HG02973 (cell line): ENCODE data around the gene NACC2.

ENCODE experiments used
- ATAC-seq: cut with Tn5 transposase; IDR thresholded peaks from one replicate; pipeline ENCODE4 v1.9.1; 2021; ENCODE audit warnings: moderate library complexity; ENCODE audit not compliant: unreplicated experiment

NACC2 gene

DNA sequence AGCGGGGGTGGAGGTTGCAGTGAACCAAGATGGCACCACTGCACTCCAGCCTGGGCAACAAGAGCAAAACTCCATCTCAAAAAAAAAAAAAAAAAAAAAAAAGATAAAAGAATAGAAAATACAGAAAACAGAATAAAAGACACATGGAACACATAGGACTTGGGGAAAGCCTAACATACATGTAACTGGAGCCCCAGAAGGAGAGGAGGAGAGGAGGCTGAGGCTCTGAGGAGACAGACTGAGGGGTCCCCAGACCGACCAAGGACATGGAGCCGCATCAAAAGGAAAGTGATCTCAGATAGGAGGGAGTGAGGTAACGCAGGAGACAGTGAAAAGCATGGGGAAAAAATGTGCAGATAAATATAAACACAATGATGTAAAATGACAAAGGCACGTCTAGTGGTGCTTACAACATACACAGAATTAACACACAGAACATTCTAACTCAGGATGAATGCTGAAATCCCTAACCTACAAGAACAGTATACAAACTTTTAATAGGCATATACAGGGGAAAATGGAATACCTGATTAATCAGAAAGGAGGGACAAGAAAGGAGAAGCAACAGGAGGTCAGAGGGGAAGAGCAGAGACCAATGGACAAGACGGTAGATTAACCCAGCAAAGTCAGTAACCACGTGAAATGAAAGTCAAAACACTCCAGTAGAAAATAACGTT is 68.7 kb downstream of the NACC2 start:
- ATAC-seq: no peak

GRCh38 chr9:136025481-136025880 is 69.6 kb downstream of the NACC2 start:
- ATAC-seq: no peak

DNA sequence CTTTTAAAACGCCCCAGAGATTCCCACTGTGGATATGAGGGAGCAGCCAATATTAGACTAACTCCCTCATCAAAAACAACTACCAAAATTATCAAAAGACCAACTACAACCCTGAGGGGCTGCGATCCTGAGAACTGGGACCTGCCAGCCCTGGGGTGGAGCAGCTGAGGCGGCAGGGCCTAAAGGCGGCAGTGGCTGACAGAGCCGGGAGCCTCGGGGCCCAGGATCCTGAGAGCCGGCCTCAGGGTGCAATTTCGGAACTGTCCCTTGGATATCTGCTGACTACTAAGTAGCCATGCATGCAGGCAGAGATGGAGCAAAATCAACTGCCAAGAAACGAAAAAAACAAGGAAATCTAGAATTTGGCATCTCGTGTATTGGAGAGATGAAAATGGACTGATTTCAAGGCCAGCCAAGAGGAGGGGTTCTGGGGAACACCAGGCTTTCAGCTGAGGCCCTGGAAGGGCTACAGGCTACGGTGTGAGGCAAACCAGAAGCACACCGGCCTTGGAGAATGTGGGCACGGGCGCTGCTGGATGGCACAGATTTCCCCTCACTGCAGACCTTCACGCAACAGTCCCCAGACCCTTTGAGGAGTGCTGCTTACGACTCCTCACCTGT is 70.3 kb downstream of the NACC2 start:
- ATAC-seq: no peak

DNA sequence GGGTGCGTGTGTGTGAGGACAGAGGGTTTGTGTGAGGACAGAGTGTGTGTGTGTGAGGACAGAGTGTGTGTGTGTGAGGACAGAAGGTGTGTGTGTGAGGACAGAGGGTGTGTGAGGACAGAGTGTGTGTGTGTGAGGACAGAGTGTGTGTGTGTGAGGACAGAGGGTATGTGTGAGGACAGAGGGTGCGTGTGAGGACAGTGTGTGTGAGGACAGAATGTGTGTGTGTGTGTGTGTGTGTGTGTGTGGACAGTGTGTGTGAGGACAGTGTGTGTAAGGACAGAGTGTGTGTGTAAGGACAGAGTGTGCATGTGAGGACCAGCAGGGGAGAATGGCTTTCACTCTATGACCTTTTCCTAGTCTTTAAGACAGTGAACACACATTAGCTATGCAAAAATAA is 70.8 kb downstream of the NACC2 start:
- no peak for ATAC-seq

DNA sequence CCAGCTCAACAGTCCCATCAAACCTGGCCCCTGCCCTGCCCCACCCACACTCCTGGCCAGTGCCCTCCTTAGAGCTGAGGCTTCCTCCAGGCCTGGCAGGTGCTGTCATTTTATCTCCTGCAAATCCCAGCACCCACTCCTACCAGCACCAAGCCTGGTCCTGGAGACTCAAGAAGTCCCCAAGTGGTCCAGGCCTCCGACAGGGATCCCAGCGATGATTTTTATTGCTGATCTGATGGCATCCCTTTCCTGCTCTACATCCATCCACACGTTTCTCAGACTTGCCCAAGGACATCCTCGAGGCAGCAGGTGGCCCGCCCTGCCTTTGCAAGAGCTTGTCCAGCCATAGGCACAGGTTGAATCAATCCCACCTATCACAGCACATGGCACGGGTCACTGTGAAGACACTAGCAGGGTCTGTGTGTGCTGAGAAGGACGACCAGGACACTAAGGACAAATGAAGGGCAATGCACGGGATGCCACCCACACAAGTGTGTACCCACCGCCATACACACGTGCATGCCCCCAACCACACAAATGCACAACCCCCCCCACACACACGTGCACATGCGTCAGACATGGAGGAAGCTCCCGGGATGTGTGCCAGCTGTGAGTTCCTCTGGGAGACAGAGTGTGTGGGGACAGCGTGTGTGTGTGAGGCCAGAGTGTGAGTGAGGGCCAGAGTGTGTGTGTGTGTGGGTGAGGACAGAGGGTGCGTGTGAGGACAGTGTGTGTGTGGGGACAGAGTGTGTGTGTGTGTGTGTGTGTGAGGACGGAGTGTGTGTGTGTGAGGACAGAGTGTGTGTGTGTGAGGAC is 71.5 kb downstream of the NACC2 start:
- no peak for ATAC-seq

- no peak for ATAC-seq
Measured at GRCh38 chr9:136022731-136023409, 72.2 kb downstream of the NACC2 start.

DNA sequence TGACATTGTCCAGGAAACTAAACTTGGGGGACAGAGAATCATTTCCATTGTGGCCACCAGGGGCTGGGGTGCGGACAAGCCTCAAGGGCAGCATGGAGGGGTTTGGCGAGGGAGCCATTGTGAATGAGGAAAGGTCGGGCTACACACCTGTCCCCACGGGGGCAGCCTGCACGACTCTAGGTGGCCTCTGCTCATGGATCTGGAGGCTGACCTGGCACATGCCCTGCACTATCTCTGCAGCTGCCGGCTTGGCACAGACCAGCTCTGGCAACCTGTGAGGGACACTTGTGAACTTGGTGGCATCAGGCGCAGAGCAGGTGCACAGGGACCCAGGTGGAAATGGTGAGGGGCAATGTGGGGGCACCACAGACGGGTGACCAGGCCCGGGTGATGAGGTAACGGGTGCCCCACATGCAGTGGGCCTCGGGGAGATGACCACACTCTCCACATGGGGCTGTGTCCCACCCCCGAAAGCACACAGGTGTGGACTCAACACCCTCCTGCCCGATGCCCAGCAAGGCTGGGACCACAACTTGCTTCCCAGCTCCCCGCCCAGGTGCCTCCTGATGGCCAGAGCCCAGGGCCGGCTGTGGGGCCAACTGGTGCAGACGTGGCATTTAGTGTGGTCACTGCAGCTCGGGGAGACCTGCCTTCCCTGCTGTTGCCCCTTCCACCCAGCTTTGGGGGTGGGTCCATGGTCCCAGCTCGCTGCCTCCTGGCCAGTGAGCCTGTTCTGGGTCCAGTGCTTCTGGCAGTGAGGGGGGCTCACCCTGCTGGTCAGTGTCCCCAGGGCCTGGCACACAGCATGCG is 73.0 kb downstream of the NACC2 start:
- ATAC-seq: no peak

- no peak for ATAC-seq
Measured at GRCh38 chr9:136021171-136021871, 73.8 kb downstream of the NACC2 start.

DNA sequence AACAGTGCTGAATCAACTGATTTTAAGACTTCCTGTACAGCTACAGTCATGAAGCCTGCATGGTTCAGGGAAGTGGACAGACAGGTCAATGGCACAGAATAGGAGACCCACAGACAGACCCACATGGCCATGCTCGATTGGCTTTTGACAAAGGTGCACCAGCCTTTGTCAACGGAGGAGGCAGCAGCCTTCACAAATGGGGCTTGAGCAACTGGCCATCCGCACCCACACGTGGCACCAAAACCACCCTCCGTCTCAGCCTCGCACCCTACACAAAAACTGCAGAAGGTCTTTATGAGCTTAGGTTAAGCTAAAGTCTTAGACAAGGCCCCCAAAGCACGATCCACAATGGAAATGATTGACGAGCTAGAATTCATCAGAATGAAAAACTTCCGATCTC is 74.4 kb downstream of the NACC2 start:
- ATAC-seq: no peak

DNA sequence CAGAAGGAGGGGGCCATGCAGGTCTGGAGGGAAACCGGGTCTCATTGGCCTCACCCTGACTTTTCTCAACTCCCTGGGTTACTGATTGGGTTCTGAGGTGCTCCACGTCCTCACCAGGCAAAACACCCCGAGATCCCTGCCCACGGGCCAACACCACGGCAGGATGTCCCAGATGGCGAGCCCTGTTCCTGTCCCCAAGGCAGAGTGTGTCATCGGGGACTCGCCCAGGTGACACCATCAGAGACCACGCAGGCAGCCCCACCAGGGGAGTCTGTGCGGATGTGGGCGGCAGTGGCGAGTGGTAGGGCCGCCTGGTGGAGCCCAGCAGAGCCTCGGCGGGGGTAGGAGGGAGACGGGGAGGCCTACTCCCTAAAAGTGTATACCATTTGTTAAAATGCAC is 74.9 kb downstream of the NACC2 start:
- ATAC-seq: no peak

DNA sequence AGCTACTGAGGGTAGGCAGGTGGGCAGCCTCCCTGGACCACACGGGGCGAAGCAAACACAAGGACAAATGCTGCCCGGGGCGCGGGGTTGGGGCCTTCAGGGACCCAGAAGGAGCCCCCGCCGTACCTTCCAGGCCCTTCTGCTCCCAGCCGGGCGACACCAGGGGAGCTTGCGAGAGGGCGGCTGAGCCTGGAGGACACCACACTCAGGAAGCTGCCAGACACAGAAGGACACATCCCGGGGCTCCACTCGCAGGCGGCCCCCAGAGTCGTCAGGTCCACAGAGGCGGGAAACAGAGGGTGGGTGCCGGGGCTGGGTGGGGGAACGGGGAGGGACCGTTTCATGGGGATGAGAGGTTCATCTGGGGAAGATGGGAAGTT is 75.4 kb downstream of the NACC2 start:
- no peak for ATAC-seq

DNA sequence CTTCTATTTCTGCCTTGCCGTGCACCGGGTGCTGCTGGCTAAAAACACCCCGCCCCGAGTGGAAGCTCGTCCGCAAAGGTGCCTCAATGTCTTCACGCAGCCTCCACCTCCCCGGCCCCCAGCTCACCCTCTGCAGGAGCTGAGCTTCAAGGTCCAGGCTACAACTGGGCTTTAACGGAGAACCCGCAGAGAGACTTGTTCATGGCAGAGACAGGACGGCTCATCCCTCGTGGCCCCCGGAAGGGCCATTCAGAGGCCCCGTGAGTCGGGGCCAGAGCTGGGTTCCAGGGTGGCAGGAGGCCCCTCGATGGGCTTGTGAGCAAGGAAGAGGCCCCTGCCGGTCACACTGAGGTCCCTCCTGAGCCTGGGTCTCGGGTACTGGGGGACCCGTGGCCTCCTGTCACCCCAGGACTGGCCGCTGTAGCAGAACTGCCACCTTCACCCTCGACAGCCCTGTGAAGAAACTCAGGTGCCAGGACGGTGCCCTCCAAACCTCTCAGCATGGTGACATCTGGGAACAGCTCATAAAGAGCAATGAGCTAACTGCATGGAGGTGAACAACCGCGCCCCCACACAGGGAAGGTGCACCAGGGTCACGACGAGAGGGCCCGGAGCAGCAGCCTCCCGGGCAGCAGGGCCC is 75.9 kb downstream of the NACC2 start:
- ATAC-seq: no peak

DNA sequence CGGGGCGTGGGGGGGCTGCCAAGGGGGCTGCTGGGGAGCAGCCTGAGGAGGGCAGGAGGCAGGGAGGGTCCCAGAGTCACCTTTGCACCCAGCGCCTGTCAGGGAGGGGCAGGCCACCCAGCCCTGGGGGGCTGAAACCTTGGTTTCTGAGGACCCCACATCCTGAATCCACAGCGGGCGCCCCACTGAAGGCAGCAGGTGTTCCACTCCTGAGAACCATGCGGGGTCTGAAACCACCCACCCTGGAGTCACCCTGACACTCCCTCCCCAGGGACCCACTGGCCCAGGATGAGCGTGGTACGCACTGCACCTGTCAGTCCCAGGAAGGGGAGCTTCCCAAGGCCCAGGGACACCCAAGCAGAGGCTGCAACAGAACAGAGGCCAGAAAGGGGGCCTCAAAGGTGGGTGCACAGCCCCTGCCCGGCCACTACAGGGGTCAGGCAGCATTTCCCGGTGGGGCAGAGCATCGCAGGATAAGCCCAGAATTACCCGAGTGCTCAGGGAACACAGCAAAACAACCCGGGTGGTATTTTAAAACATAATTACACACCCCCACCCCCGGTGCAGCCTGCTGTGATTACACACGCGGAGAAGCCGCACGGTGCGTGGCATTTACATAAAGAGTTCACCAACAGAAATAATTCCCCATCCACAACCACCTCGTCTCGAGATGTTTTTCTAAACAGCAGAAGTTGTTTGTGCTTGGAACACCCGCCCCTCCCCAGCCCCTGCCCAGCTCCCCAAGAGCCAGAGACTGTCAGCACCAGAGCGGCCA is 76.6 kb downstream of the NACC2 start:
- ATAC-seq: no peak

DNA sequence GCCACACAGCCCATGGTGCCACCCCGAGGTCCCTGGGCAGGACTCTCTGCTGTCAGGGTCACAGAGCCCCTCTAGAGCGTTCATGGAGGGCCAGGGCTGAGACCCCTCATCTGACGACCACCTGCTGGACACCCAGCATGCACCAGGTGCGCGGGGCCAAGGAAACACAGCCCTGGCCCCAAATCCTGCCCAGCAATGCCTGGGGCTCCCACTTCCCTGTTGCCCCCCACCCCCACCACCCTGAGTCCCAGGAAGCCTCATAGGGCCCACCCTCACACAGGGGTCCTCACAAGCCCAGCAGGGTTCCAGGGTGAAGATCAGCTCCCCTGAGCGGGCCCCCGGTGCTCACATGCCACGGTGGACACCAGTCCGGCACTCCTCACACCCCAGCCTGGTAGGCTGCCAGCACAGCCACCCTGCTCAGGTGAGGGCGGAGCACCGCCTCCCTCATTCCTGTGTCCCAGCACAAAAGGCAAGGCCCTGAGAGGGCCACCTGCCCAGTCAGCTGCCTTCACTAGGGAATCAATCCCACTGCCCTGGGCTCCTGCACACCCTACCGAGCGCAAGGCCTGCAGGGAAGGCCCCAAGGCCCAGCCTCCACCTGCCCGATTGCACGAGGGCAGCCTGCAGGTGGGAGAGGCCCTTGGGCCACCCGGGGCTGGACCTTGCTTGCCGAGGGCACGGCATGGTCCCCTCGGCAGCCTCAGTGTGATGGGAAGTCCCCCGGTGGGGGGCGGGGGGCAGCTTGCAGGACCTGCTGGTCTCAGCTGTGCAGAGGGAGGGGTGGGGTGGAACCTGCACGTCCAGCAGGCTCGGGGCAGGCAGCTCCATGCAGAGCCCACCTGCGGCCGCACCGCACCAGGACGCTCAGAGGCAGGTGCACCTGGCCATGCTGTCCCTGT is 77.5 kb downstream of the NACC2 start:
- ATAC-seq: no peak

DNA sequence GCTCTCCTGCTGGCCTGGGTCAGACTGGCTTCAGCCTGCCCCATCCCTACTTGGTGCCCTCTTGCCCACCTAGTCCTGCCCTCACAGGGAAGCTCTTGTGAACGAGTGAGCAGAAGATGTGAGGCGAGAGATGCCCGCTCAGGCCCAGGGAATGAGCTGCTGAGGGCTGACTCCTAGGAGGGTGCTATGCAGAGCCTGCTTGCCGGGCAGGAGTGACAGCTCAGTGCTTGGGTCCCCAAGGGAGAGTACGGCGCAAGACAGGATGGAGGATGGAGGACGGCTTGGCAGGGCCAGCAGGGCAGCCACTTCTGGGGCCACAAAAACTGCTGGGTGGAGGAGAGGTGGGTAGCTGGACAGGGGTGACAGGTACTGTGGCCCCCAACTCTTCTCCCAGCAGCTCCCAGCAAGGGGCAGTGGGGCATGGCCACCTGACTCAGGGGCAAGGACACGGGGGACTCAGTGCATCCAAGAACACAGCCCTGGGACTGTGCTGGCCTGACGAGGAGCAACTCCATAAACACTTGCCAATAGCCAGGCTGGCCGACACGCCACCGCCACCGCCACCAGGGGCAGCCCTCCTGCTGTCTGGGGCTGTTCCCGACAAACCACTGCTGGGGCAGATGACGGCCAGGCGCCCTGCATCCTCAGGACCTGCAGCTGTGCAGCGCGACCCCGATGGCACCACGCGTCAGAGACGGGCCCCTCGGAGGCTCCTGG is 78.4 kb downstream of the NACC2 start:
- ATAC-seq: no peak

DNA sequence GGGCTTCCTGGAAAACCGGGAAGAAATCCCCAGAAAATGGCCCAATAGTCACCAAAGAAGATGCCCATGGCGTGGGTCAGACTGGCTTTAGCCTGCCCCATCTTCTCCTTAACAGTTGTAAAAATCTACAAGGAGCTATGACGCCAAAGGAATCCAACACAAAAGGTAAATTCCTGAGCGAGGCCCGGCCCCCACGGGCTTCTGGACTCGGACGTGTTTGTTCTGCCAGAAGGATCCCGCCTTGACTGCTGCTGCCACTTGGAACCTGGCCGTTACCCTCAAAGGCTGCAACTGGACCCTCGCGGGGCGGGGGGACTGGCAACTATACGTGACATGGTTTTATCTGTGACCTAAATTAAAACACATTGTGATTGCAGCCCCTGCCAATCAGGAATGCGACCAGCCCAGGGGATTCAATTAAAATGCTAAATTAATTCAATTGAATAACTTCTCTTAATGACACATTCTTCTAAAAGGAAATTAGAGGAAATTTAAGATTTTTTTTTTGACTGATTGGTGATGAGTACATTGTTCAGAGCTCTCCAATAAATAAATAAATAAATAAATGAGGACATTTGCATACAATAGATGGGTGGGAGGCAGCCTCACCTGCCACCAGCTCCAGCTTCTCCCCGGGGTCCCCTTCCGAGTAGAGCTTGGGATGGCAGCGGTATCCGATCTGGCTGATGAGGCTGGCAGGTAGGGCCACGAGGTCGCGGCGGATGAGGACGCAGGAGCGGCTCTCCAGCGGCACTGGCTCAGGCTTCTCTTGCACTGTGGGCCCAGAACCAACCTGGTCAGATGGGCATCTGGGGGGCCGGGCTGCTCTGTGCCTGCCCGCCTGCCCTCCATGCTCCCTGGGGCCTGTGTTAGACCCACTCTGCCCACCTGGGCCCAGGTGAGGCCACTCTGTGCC is 79.2 kb downstream of the NACC2 start:
- ATAC-seq: no peak
